Thyroid gland (tissue), 4 donors: ENCODE data around the gene HYPK.

Source experiments
- POLR2A ChIP-seq, 2 donors: fragments of 450-650 bp; IDR thresholded peaks; one replicate each; pipeline ENCODE4 v1.6.1; 2017; ENCODE audit warnings: antibody characterized with exemption in 2 of 2, mild to moderate bottlenecking in 2 of 2, moderate library complexity in 1 of 2
- TF ChIP-seq, protein P1 (sequence below), 6 experiments: fragments of 200-600 bp in 3 of 6; fragments of 450-650 bp in 3 of 6; sonication (generic) in 3 of 6; IDR thresholded peaks; one replicate each; pipeline ENCODE4 v1.5.1; 2016 to 2019; ENCODE audit warnings: antibody characterized with exemption in 6 of 6, mild to moderate bottlenecking in 2 of 6, inconsistent platforms in 1 of 6, moderate library complexity in 1 of 6

DNA sequence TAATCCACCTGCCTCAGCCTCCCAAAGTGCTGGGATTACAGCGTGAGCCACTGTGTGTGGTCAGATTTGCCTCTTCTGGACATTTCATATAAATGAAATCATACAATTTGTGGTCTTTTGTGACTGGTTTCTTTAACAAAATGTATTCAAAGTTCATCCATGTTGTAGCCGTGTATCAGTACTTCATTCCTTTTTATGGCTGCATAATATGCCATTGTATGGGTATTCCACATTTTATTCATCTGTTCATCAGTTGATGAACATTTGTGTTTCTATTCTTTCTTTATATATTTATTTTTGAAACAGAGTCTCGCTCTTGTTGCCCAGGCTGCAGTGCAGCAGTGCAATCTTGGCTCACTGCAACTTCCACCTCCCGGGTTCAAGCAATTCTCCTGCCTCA, 52.2 kb downstream of the HYPK start:
- TF ChIP-seq, protein P1, sequence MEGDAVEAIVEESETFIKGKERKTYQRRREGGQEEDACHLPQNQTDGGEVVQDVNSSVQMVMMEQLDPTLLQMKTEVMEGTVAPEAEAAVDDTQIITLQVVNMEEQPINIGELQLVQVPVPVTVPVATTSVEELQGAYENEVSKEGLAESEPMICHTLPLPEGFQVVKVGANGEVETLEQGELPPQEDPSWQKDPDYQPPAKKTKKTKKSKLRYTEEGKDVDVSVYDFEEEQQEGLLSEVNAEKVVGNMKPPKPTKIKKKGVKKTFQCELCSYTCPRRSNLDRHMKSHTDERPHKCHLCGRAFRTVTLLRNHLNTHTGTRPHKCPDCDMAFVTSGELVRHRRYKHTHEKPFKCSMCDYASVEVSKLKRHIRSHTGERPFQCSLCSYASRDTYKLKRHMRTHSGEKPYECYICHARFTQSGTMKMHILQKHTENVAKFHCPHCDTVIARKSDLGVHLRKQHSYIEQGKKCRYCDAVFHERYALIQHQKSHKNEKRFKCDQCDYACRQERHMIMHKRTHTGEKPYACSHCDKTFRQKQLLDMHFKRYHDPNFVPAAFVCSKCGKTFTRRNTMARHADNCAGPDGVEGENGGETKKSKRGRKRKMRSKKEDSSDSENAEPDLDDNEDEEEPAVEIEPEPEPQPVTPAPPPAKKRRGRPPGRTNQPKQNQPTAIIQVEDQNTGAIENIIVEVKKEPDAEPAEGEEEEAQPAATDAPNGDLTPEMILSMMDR (IDR thresholded peaks at IDR 0.05), result no peak
- TF ChIP-seq POLR2A (IDR thresholded peaks at IDR 0.05), result no peak
